NB4 (cell line): Measurements from ENCODE around the gene SNX25.

Source experiments
- CTCF ChIP-seq: IDR thresholded peaks from one replicate; pipeline ENCODE4 v1.5.1; 2012; ENCODE audit warnings: low read depth, low read length
- POLR2A ChIP-seq: IDR thresholded peaks from 2 replicates; pipeline ENCODE4 v1.6.1; 2011; ENCODE audit warnings: mild to moderate bottlenecking; ENCODE audit not compliant: insufficient read length; ENCODE audit errors: extremely low read depth

GRCh38 chr4:185257694-185258093 lies 48.3 kb downstream of the SNX25 start:
- TF ChIP-seq CTCF, result no peak
- TF ChIP-seq POLR2A, result no peak
